Spleen (tissue), 7 donors: ENCODE results near the gene PDZD2.

Experiments used
- POLR2A ChIP-seq, 3 donors: fragments of 450-650 bp; IDR thresholded peaks; one replicate each; pipeline ENCODE4 v1.5.1; 2017; ENCODE audit warnings: antibody characterized with exemption in 3 of 3, mild to moderate bottlenecking in 1 of 3
- POLR2AphosphoS5 ChIP-seq, 3 donors: sonication (generic); formaldehyde crosslinking; IDR thresholded peaks; one replicate each; pipeline ENCODE4 v1.5.1; 2017; ENCODE audit warnings: antibody characterized with exemption in 3 of 3
- TF ChIP-seq, protein P1 (sequence below), 11 experiments: fragments of 200-600 bp in 7 of 11; fragments of 450-650 bp in 4 of 11; sonication (generic) in 4 of 11; IDR thresholded peaks in 8 of 11; conservative IDR thresholded peaks in 3 of 11; 1 replicate in 7 of 11; 2 replicates in 4 of 11; pipeline versions ENCODE4 v1.4.0 to v1.8.0; 2016 to 2021; ENCODE audit warnings: antibody characterized with exemption in 11 of 11, inconsistent platforms in 4 of 11, mild to moderate bottlenecking in 1 of 11
- donor health status: DM: no; HTN: no; CAD: no; lungs with moderate emphysema.
- donor health status: DM: no; HTN: no; CAD: no.
- donor health status: DM: no; HTN: no; CAD: no.

DNA sequence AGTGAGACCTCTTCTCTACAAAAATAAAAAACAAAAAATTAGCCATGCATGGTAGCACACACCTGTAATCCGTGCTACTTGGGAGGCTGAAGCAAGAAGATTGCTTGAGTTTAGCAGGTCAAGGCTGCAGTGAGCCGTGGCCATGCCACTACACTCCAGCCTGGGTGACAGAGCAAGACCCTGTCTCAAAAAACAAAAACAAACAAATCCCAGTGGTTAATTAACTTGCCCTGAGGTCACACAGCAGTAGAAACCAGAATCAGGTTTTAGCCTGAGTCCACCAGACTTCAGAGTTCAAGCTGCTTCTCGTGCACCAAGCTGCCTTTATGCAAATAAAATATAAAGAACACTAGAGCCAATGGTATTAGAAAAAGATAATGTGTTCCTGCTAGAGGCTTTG, 365.5 kb downstream of the PDZD2 start:
- TF ChIP-seq, protein P1, sequence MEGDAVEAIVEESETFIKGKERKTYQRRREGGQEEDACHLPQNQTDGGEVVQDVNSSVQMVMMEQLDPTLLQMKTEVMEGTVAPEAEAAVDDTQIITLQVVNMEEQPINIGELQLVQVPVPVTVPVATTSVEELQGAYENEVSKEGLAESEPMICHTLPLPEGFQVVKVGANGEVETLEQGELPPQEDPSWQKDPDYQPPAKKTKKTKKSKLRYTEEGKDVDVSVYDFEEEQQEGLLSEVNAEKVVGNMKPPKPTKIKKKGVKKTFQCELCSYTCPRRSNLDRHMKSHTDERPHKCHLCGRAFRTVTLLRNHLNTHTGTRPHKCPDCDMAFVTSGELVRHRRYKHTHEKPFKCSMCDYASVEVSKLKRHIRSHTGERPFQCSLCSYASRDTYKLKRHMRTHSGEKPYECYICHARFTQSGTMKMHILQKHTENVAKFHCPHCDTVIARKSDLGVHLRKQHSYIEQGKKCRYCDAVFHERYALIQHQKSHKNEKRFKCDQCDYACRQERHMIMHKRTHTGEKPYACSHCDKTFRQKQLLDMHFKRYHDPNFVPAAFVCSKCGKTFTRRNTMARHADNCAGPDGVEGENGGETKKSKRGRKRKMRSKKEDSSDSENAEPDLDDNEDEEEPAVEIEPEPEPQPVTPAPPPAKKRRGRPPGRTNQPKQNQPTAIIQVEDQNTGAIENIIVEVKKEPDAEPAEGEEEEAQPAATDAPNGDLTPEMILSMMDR (IDR thresholded peaks at IDR 0.05 in 8 of 11, conservative IDR thresholded peaks at IDR 0.05 in 3 of 11) = no peak
- no peak for TF ChIP-seq POLR2AphosphoS5 (IDR thresholded peaks at IDR 0.05)
- TF ChIP-seq POLR2A (IDR thresholded peaks at IDR 0.05) = no peak
